HFF-Myc (cell line): ENCODE measurements around the gene TUT4.

Source experiments
- DNase-seq: peaks from one replicate; pipeline ENCODE4 v3.0.0-alpha.2; 2011; ENCODE audit warnings: low read depth; ENCODE audit errors: extremely low read depth
- H3K4me3 ChIP-seq: replicated peaks from 2 replicates; pipeline ENCODE4 v1.5.1; 2011; ENCODE audit warnings: low read depth, mild to moderate bottlenecking, control low read depth, low read length
- CTCF ChIP-seq: IDR thresholded peaks from 2 replicates; pipeline ENCODE4 v1.5.1; 2012; ENCODE audit warnings: mild to moderate bottlenecking, low read depth, low read length, control low read depth; ENCODE audit errors: missing control alignments

Gene TUT4

GRCh38 chr1:52436817-52437216, 116.1 kb downstream of the TUT4 start:
- TF ChIP-seq CTCF = no peak
- no peak overlapping the region for H3K4me3 ChIP-seq
- DNase-seq = no peak

- no peak for TF ChIP-seq CTCF
- H3K4me3 ChIP-seq = no peak overlapping the region
- no peak for DNase-seq
These were observed 117.2 kb downstream of the TUT4 start for GRCh38 chr1:52435650-52436049.

- no peak for TF ChIP-seq CTCF
- H3K4me3 ChIP-seq = no peak overlapping the region
- DNase-seq = no peak
These were observed 117.7 kb downstream of the TUT4 start for GRCh38 chr1:52435211-52435610.

GRCh38 chr1:52432807-52433206, 120.1 kb downstream of the TUT4 start:
- no peak for TF ChIP-seq CTCF
- no peak overlapping the region for H3K4me3 ChIP-seq
- no peak for DNase-seq

- no peak overlapping the region for H3K4me3 ChIP-seq
- no peak for TF ChIP-seq CTCF
- DNase-seq = no peak
These were observed 125.7 kb downstream of the TUT4 start for GRCh38 chr1:52427152-52427551.

GRCh38 chr1:52426371-52426770, 126.5 kb downstream of the TUT4 start:
- no peak for DNase-seq
- H3K4me3 ChIP-seq = no peak overlapping the region
- no peak for TF ChIP-seq CTCF

- no peak for DNase-seq
- H3K4me3 ChIP-seq = no peak overlapping the region
- no peak for TF ChIP-seq CTCF
These were observed 128.1 kb downstream of the TUT4 start for GRCh38 chr1:52424813-52425212.
